ENCODE measurements around the gene HAL.

Gene HAL

DNA sequence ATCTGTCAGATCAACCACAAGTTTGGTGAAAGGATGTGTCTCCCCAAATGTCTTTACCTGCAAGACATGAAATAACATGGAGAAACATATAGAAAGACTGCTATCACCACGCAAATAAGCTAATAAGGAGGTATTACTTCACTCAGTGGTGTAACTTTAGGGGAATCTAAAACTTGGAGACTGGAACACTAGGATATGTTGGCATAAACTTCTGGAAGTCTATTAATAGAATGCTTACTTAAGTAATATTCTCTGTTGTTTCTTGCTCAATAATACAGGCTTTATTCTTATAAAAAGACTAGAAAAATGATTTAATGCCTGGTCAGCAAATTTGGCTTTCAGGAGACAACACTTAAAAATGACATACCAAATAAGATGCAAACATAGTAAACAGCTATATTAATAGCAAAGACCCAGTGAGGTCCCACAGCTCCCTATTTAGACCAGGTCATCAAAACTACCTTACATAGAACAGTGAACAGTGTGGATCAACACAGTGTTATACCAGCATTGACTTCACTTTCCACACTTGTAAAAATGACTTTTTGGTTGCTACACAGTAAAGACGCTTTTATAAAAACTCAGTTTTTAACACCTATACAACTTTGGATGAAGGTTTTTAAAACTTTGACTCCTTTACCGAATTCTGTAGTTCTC, 18.9 kb upstream of the HAL start:
- no peaks in the 10 kb centered on the region for H3K9me3 ChIP-seq (ENCODE audit: control insufficient read depth, insufficient read depth, low read depth, low read length)

DNA sequence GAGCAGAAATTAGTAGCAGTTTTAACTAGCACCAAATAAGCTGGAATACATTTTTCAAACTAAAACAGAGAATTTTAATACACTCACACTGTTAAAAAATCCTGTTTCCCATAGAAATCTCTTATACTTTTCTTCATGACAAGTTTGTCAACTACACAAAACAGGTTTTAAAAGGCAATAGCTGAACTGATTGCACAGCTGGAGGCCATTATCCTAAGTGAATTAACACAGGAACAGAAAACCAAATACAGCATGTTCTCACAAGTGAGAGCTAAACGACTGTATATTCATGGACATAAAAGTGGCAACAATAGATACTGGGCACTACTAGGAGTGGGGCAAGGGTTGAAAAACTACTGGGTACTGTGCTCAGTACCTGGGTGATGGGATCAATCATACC, 11.6 kb upstream of the HAL start:
- Histone ChIP-seq H3K4me1 (ENCODE audit: control insufficient read depth, insufficient read depth, low read length) (no peaks in the 10 kb centered on the region), H3K36me3 (ENCODE audit: control insufficient read depth in 2 of 2, insufficient read depth in 1 of 2, low read length in 2 of 2) (peaks cover 39 to 82% of the 10 kb centered on the region in 2 experiments), H3K27ac (ENCODE audit: extremely low read depth, low read depth, low read length) (no peak overlapping the region), H3K4me3 (ENCODE audit: low read depth, low read length) (no peak overlapping the region), H3K9me3 (ENCODE audit: control insufficient read depth, insufficient read depth, low read depth, low read length) (no peaks in the 10 kb centered on the region)
- ChIA-PET POLR2A (no interaction called here), CTCF (interaction anchor here (0.7 to 2.2 kb wide), 2 partner anchors 10 to 88 kb away, joined by 3 to 11 read pairs; no protein-coding TSS in a partner anchor)
- TF ChIP-seq, protein P1, sequence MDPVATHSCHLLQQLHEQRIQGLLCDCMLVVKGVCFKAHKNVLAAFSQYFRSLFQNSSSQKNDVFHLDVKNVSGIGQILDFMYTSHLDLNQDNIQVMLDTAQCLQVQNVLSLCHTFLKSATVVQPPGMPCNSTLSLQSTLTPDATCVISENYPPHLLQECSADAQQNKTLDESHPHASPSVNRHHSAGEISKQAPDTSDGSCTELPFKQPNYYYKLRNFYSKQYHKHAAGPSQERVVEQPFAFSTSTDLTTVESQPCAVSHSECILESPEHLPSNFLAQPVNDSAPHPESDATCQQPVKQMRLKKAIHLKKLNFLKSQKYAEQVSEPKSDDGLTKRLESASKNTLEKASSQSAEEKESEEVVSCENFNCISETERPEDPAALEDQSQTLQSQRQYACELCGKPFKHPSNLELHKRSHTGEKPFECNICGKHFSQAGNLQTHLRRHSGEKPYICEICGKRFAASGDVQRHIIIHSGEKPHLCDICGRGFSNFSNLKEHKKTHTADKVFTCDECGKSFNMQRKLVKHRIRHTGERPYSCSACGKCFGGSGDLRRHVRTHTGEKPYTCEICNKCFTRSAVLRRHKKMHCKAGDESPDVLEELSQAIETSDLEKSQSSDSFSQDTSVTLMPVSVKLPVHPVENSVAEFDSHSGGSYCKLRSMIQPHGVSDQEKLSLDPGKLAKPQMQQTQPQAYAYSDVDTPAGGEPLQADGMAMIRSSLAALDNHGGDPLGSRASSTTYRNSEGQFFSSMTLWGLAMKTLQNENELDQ (tag by site-specific recombination; IDR thresholded peaks at IDR 0.05; ENCODE audit: low read depth) = no peak
- TF ChIP-seq, protein P2, sequence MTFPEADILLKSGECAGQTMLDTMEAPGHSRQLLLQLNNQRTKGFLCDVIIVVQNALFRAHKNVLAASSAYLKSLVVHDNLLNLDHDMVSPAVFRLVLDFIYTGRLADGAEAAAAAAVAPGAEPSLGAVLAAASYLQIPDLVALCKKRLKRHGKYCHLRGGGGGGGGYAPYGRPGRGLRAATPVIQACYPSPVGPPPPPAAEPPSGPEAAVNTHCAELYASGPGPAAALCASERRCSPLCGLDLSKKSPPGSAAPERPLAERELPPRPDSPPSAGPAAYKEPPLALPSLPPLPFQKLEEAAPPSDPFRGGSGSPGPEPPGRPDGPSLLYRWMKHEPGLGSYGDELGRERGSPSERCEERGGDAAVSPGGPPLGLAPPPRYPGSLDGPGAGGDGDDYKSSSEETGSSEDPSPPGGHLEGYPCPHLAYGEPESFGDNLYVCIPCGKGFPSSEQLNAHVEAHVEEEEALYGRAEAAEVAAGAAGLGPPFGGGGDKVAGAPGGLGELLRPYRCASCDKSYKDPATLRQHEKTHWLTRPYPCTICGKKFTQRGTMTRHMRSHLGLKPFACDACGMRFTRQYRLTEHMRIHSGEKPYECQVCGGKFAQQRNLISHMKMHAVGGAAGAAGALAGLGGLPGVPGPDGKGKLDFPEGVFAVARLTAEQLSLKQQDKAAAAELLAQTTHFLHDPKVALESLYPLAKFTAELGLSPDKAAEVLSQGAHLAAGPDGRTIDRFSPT (tag by site-specific recombination; IDR thresholded peaks at IDR 0.05) = no peak
- TF ChIP-seq ZNF660 (tag by site-specific recombination; IDR thresholded peaks at IDR 0.05) = no peak
- TF ChIP-seq, protein P3, sequence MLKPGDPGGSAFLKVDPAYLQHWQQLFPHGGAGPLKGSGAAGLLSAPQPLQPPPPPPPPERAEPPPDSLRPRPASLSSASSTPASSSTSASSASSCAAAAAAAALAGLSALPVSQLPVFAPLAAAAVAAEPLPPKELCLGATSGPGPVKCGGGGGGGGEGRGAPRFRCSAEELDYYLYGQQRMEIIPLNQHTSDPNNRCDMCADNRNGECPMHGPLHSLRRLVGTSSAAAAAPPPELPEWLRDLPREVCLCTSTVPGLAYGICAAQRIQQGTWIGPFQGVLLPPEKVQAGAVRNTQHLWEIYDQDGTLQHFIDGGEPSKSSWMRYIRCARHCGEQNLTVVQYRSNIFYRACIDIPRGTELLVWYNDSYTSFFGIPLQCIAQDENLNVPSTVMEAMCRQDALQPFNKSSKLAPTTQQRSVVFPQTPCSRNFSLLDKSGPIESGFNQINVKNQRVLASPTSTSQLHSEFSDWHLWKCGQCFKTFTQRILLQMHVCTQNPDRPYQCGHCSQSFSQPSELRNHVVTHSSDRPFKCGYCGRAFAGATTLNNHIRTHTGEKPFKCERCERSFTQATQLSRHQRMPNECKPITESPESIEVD (tag by site-specific recombination; IDR thresholded peaks at IDR 0.05) = no peak
- TF ChIP-seq, protein P4, sequence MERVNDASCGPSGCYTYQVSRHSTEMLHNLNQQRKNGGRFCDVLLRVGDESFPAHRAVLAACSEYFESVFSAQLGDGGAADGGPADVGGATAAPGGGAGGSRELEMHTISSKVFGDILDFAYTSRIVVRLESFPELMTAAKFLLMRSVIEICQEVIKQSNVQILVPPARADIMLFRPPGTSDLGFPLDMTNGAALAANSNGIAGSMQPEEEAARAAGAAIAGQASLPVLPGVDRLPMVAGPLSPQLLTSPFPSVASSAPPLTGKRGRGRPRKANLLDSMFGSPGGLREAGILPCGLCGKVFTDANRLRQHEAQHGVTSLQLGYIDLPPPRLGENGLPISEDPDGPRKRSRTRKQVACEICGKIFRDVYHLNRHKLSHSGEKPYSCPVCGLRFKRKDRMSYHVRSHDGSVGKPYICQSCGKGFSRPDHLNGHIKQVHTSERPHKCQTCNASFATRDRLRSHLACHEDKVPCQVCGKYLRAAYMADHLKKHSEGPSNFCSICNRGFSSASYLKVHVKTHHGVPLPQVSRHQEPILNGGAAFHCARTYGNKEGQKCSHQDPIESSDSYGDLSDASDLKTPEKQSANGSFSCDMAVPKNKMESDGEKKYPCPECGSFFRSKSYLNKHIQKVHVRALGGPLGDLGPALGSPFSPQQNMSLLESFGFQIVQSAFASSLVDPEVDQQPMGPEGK (tag by site-specific recombination; IDR thresholded peaks at IDR 0.05) = no peak
- no peak for TF ChIP-seq ZNF211 (tag by site-specific recombination; IDR thresholded peaks at IDR 0.05; ENCODE audit: low read depth)
- no peak for TF ChIP-seq KLF8 (tag by site-specific recombination; IDR thresholded peaks at IDR 0.05)
- no peak for TF ChIP-seq TRIM28 (IDR thresholded peaks at IDR 0.05; ENCODE audit: borderline replicate concordance, low read length)
- no peak for TF ChIP-seq ZNF521 (tag by site-specific recombination; IDR thresholded peaks at IDR 0.05)

More for the DNA sequence above, 18.9 kb upstream of the HAL start:
- POLR2A ChIA-PET = no interaction called here
- Histone ChIP-seq H3K4me3 (ENCODE audit: low read depth, low read length) (no peak overlapping the region), H3K4me1 (ENCODE audit: control insufficient read depth, insufficient read depth, low read length) (no peaks in the 10 kb centered on the region), H3K27ac (ENCODE audit: extremely low read depth, low read depth, low read length) (no peak overlapping the region), H3K36me3 (ENCODE audit: control insufficient read depth in 2 of 2, insufficient read depth in 1 of 2, low read length in 2 of 2) (peaks cover 46 to 85% of the 10 kb centered on the region in 2 experiments)
- TF ChIP-seq ZNF561 (tag by site-specific recombination; IDR thresholded peaks at IDR 0.05; ENCODE audit: borderline replicate concordance) (no peak), ZNF654 (tag by site-specific recombination; IDR thresholded peaks at IDR 0.05; ENCODE audit: low read depth) (no peak), HOXC10 (CRISPR knock-in tag; IDR thresholded peaks at IDR 0.05) (no peak), ZNF747 (tag by site-specific recombination; IDR thresholded peaks at IDR 0.05) (no peak), ZNF664 (tag by site-specific recombination; IDR thresholded peaks at IDR 0.05) (no peak), ZNF791 (tag by site-specific recombination; IDR thresholded peaks at IDR 0.05) (no peak), ZNF140 (tag by site-specific recombination; IDR thresholded peaks at IDR 0.05) (no peak), TCF7L2 (IDR thresholded peaks at IDR 0.05; ENCODE audit: borderline replicate concordance, low read depth, low read length) (no peak), SP3 (tag by site-specific recombination; IDR thresholded peaks at IDR 0.05) (no peak), ZNF221 (tag by site-specific recombination; IDR thresholded peaks at IDR 0.05; ENCODE audit: borderline replicate concordance) (no peak)
- TF ChIP-seq, protein P5, sequence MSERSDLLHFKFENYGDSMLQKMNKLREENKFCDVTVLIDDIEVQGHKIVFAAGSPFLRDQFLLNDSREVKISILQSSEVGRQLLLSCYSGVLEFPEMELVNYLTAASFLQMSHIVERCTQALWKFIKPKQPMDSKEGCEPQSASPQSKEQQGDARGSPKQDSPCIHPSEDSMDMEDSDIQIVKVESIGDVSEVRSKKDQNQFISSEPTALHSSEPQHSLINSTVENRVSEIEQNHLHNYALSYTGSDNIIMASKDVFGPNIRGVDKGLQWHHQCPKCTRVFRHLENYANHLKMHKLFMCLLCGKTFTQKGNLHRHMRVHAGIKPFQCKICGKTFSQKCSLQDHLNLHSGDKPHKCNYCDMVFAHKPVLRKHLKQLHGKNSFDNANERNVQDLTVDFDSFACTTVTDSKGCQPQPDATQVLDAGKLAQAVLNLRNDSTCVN (tag by site-specific recombination; optimal IDR thresholded peaks at IDR 0.05) = no peak
- TF ChIP-seq, protein P6, sequence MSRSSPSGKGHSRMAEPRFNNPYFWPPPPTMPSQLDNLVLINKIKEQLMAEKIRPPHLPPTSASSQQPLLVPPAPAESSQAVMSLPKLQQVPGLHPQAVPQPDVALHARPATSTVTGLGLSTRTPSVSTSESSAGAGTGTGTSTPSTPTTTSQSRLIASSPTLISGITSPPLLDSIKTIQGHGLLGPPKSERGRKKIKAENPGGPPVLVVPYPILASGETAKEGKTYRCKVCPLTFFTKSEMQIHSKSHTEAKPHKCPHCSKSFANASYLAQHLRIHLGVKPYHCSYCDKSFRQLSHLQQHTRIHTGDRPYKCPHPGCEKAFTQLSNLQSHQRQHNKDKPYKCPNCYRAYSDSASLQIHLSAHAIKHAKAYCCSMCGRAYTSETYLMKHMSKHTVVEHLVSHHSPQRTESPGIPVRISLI (tag by site-specific recombination; IDR thresholded peaks at IDR 0.05) = no peak
- TF ChIP-seq, protein P7, sequence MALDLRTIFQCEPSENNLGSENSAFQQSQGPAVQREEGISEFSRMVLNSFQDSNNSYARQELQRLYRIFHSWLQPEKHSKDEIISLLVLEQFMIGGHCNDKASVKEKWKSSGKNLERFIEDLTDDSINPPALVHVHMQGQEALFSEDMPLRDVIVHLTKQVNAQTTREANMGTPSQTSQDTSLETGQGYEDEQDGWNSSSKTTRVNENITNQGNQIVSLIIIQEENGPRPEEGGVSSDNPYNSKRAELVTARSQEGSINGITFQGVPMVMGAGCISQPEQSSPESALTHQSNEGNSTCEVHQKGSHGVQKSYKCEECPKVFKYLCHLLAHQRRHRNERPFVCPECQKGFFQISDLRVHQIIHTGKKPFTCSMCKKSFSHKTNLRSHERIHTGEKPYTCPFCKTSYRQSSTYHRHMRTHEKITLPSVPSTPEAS (tag by site-specific recombination; IDR thresholded peaks at IDR 0.05) = no peak
- TF ChIP-seq, protein P8, sequence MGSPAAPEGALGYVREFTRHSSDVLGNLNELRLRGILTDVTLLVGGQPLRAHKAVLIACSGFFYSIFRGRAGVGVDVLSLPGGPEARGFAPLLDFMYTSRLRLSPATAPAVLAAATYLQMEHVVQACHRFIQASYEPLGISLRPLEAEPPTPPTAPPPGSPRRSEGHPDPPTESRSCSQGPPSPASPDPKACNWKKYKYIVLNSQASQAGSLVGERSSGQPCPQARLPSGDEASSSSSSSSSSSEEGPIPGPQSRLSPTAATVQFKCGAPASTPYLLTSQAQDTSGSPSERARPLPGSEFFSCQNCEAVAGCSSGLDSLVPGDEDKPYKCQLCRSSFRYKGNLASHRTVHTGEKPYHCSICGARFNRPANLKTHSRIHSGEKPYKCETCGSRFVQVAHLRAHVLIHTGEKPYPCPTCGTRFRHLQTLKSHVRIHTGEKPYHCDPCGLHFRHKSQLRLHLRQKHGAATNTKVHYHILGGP (tag by site-specific recombination; IDR thresholded peaks at IDR 0.05) = no peak
- CTCF ChIA-PET = interaction anchor here (0.6 to 2.3 kb wide), 6 partner anchors 10 to 966 kb away, joined by 3 to 14 read pairs (median 4); no protein-coding TSS in a partner anchor
